ENCODE measurements around the gene TANC1.

DNA sequence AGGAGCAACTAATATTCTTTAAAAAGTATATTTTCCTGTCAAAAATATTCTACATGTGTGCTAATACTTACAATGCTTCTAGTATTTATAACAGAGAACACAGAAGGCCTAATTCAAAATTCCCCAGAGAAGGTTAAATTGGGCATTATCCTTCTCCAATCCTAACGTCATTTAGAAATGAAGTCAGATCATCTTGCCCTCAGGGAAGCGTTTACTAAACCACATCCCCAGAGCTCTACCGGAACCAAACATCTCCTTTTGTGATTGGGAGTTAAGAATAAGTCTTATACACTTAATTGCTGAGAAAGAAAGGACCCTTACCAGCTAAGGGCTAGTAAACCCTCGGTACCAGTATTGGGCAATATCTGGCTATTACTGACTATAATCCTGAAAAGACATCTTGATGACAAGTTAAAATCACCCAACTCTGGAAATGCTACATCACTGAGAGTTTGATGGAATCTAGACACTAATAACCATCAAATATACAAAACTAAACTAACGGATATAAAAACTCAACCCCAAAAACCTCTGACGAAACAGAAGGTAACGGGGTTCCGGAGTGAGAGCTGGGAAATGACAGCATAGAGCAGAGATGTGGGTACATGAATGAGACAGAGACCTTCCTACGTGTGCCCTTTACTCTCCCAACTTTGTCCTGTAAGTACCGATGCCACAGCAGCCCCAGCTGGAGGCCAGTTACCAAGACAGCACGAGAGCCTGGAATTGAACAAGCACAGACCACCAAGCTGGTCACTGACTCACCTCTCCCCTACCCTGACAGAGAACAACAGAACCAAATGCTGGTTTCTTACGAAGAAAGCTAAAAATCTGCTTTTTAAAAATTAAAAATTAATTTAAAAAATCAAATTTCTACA is 283.1 kb downstream of the TANC1 start:
- TF ChIP-seq, protein P1, sequence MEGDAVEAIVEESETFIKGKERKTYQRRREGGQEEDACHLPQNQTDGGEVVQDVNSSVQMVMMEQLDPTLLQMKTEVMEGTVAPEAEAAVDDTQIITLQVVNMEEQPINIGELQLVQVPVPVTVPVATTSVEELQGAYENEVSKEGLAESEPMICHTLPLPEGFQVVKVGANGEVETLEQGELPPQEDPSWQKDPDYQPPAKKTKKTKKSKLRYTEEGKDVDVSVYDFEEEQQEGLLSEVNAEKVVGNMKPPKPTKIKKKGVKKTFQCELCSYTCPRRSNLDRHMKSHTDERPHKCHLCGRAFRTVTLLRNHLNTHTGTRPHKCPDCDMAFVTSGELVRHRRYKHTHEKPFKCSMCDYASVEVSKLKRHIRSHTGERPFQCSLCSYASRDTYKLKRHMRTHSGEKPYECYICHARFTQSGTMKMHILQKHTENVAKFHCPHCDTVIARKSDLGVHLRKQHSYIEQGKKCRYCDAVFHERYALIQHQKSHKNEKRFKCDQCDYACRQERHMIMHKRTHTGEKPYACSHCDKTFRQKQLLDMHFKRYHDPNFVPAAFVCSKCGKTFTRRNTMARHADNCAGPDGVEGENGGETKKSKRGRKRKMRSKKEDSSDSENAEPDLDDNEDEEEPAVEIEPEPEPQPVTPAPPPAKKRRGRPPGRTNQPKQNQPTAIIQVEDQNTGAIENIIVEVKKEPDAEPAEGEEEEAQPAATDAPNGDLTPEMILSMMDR (IDR thresholded peaks at IDR 0.05; ENCODE audit: borderline replicate concordance, extremely low read depth, low read length, poor library complexity, severe bottlenecking), result no peak
- TF ChIP-seq EZH2 (IDR thresholded peaks at IDR 0.05; ENCODE audit: borderline replicate concordance, low read depth, low read length, severe bottlenecking), result no peak

Measured in DND-41 (cell line).